ENCODE measurements around the gene DUSP28.

GRCh38 chr2:240553956-240554480, 6.1 kb upstream of the DUSP28 start:
- TF ChIP-seq CTCF (IDR thresholded peaks at IDR 0.05; ENCODE audit: low read depth, low read length, missing input control) (no peak), TAF1 (conservative IDR thresholded peaks at IDR 0.05) (no peak), GABPA (IDR thresholded peaks at IDR 0.05 in 1 of 2, conservative IDR thresholded peaks at IDR 0.05 in 1 of 2) (no peak), YY1 (IDR thresholded peaks at IDR 0.05) (no peak), RAD21 (IDR thresholded peaks at IDR 0.05) (no peak)
